GM23338 (cell line): ENCODE data around the gene SETD1B. TPM values are rescaled to one million over a fixed set of nuclear protein-coding genes. Genes with fewer than 3 reads are reported as not detected.

Experiments used
- ATAC-seq: fragments of 200-7000 bp; cut with Tn5 transposase; 3 replicates; pipeline ENCODE4 v1.9.1; 2020
- DNase-seq: peaks from one replicate; pipeline ENCODE4 v3.0.0-alpha.2; 2015; ENCODE audit warnings: low spot score
- H2AFZ ChIP-seq: fragments of 200-600 bp; sonication (generic); 2 replicates; pipeline ENCODE4 v1.8.0; 2016; ENCODE audit warnings: antibody characterized with exemption, mild to moderate bottlenecking, moderate library complexity
- H3F3A ChIP-seq: fragments of 200-600 bp; sonication (generic); replicated peaks from 2 replicates; pipeline ENCODE4 v1.8.0; 2017; ENCODE audit warnings: antibody characterized with exemption, mixed run types, low read depth
- H3K27ac ChIP-seq: fragments of 200-600 bp; sonication (generic); 2 replicates; pipeline ENCODE4 v1.6.1; 2016; ENCODE audit warnings: low read depth
- H3K27me3 ChIP-seq: fragments of 200-600 bp; sonication (generic); 2 replicates; pipeline ENCODE4 v1.8.0; 2016; ENCODE audit warnings: mild to moderate bottlenecking, mixed run types, moderate library complexity; ENCODE audit not compliant: insufficient read depth
- H3K36me3 ChIP-seq: fragments of 200-600 bp; sonication (generic); 2 replicates; pipeline ENCODE4 v1.8.0; 2016; ENCODE audit warnings: mild to moderate bottlenecking; ENCODE audit not compliant: insufficient read depth
- H3K4me1 ChIP-seq: fragments of 200-600 bp; sonication (generic); 2 replicates; pipeline ENCODE4 v1.8.0; 2016; ENCODE audit warnings: mild to moderate bottlenecking, moderate library complexity; ENCODE audit not compliant: insufficient read depth
- H3K4me2 ChIP-seq: fragments of 200-600 bp; sonication (generic); 2 replicates; pipeline ENCODE4 v1.7.1; 2017; ENCODE audit warnings: mixed run types
- H3K4me3 ChIP-seq: fragments of 200-600 bp; sonication (generic); 2 replicates; pipeline ENCODE4 v1.6.1; 2016; ENCODE audit warnings: mixed run types
- H3K79me2 ChIP-seq: fragments of 200-600 bp; sonication (generic); replicated peaks from 2 replicates; pipeline ENCODE4 v1.8.0; 2017; ENCODE audit warnings: mild to moderate bottlenecking; ENCODE audit not compliant: insufficient read depth
- H3K9me2 ChIP-seq: fragments of 200-600 bp; sonication (generic); 2 replicates; pipeline ENCODE4 v1.8.0; 2017; ENCODE audit not compliant: insufficient read depth
- H4K20me1 ChIP-seq: fragments of 200-600 bp; sonication (generic); replicated peaks from 2 replicates; pipeline ENCODE4 v1.8.0; 2017; ENCODE audit warnings: mild to moderate bottlenecking; ENCODE audit not compliant: insufficient read depth
- H3K27ac Mint-ChIP-seq: 2 replicates; pipeline ENCODE4 v1.8.0; 2020; ENCODE audit warnings: inconsistent platforms, mild to moderate bottlenecking, moderate library complexity, mixed read lengths
- H3K27me3 Mint-ChIP-seq: 3 replicates; pipeline ENCODE4 v1.8.0; 2022; ENCODE audit warnings: low read depth, mild to moderate bottlenecking, moderate library complexity, mixed read lengths, inconsistent platforms; ENCODE audit not compliant: insufficient read depth, poor library complexity
- H3K36me3 Mint-ChIP-seq: 3 replicates; pipeline ENCODE4 v1.8.0; 2021; ENCODE audit warnings: low read depth, mild to moderate bottlenecking, inconsistent platforms, moderate library complexity, mixed read lengths
- H3K4me1 Mint-ChIP-seq: 3 replicates; pipeline ENCODE4 v1.8.0; 2020; ENCODE audit warnings: mild to moderate bottlenecking, inconsistent platforms, mixed read lengths
- H3K4me3 Mint-ChIP-seq: 3 replicates; pipeline ENCODE4 v1.8.0; 2021; ENCODE audit warnings: moderate library complexity, mild to moderate bottlenecking, inconsistent platforms, mixed read lengths
- H3K9me3 Mint-ChIP-seq: 3 replicates; pipeline ENCODE4 v1.8.0; 2020; ENCODE audit warnings: moderate library complexity, mild to moderate bottlenecking, inconsistent platforms, mixed read lengths
- CREB1 ChIP-seq: fragments of 250-450 bp; sonication (Bioruptor Pico); IDR thresholded peaks from 2 replicates; pipeline ENCODE4 v1.5.0; 2020; ENCODE audit warnings: low read depth, mild to moderate bottlenecking, moderate library complexity
- ETS1 ChIP-seq: IDR thresholded peaks from 2 replicates; pipeline ENCODE4 v1.6.1; 2016; ENCODE audit warnings: antibody characterized with exemption
- EZH2 ChIP-seq: fragments of 200-600 bp; sonication (generic); IDR thresholded peaks from one replicate; pipeline ENCODE4 v1.8.0; 2017; ENCODE audit warnings: antibody characterized with exemption, mild to moderate bottlenecking, low read depth; ENCODE audit not compliant: unreplicated experiment
- NANOG ChIP-seq: IDR thresholded peaks from 2 replicates; pipeline ENCODE4 v1.6.1; 2016; ENCODE audit warnings: antibody characterized with exemption, borderline replicate concordance
- REST ChIP-seq: IDR thresholded peaks from one replicate; pipeline ENCODE4 v1.6.1; 2018; ENCODE audit warnings: antibody characterized with exemption; ENCODE audit not compliant: unreplicated experiment
- ZNF114 ChIP-seq: fragments of 250-450 bp; sonication (Bioruptor Pico); IDR thresholded peaks from 2 replicates; pipeline ENCODE4 v1.5.0; 2020; ENCODE audit warnings: mild to moderate bottlenecking, moderate library complexity
- ZNF331 ChIP-seq: fragments of 250-450 bp; sonication (Bioruptor Pico); IDR thresholded peaks from 2 replicates; pipeline ENCODE4 v1.5.0; 2020; ENCODE audit warnings: low read depth, mild to moderate bottlenecking, moderate library complexity
- polyA plus RNA-seq: library from polyadenylated mRNA; unstranded; fragments of >200 nt; fragmentation: Nextera tagmentation; extraction: Ambion mirVana; gene quantifications from 2 replicates; pipeline ENCODE4 v1.2.1, GENCODE V29; 2016
- total RNA-seq: library from RNA; depleted of rRNA; stranded (reverse); fragments of >200 nt; shearing (Covaris generic); gene quantifications from 2 replicates; pipeline ENCODE4 v1.2.3, GENCODE V29; 2014
- TF ChIP-seq, protein P1 (sequence below), 2 experiments: fragments of 200-600 bp in 1 of 2; sonication (generic) in 1 of 2; conservative IDR thresholded peaks; 2 replicates each; pipeline versions ENCODE4 v1.5.1 to v1.6.1; 2016 to 2017; ENCODE audit warnings: antibody characterized with exemption in 2 of 2, low read depth in 2 of 2, mild to moderate bottlenecking in 2 of 2, moderate library complexity in 1 of 2
- TF ChIP-seq, protein P2 (sequence below): fragments of 250-450 bp; sonication (Bioruptor Pico); IDR thresholded peaks from 2 replicates; pipeline ENCODE4 v1.5.0; 2020; ENCODE audit warnings: mild to moderate bottlenecking, moderate library complexity

The SETD1B gene
- total and polyA plus RNA-seq, 2 experiments from 2014 or later = 3.1 to 8.7 TPM

DNA sequence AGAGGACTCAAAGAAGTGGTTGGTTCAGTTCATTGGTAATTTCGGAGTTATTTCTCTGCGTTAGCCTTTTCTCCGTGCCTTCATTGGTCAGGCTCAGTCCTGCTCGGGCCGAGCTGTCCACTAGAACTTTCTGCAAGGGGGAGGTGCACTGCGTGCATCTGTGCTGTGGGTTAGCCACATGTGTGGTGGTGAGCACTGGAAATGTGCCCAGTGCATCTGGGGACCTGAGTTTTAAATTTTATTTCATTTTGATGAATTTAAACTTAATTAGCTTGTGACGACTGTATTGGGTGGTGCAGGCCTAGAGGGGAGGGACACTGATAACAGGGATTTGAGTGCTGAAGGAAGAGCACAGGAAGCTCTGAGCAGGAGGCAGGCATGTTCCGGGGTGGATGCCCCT is 24.5 kb downstream of the SETD1B start:
- no peaks in the 10 kb centered on the region for H3K27me3 Mint-ChIP-seq
- H3K9me3 Mint-ChIP-seq = no peaks in the 10 kb centered on the region
- no peak overlapping the region for H3K27ac Mint-ChIP-seq
- Histone ChIP-seq H3K27me3 (no peaks in the 10 kb centered on the region), H3F3A (peaks cover 3% of the 10 kb centered on the region; the same call in 1 of the 2 replicates), H3K79me2 (no peaks in the 10 kb centered on the region), H4K20me1 (no peaks in the 10 kb centered on the region), H3K4me1 (no peaks in the 10 kb centered on the region), H3K9me2 (no peaks in the 10 kb centered on the region), H3K36me3 (no peaks in the 10 kb centered on the region), H2AFZ (no peak overlapping the region), H3K4me3 (no peak overlapping the region), H3K27ac (no peak overlapping the region), H3K4me2 (no peak overlapping the region)
- no peak for ATAC-seq
- H3K4me1 Mint-ChIP-seq = peaks cover 5% of the 10 kb centered on the region; the same call in 2 of the 3 replicates
- no peak for DNase-seq
- no peak overlapping the region for H3K4me3 Mint-ChIP-seq
- TF ChIP-seq ZNF114 (no peak), ZNF331 (CRISPR knock-in tag) (no peak), EZH2 (no peak), REST (no peak), ETS1 (no peak), CREB1 (CRISPR knock-in tag) (no peak)
- TF ChIP-seq, protein P1, sequence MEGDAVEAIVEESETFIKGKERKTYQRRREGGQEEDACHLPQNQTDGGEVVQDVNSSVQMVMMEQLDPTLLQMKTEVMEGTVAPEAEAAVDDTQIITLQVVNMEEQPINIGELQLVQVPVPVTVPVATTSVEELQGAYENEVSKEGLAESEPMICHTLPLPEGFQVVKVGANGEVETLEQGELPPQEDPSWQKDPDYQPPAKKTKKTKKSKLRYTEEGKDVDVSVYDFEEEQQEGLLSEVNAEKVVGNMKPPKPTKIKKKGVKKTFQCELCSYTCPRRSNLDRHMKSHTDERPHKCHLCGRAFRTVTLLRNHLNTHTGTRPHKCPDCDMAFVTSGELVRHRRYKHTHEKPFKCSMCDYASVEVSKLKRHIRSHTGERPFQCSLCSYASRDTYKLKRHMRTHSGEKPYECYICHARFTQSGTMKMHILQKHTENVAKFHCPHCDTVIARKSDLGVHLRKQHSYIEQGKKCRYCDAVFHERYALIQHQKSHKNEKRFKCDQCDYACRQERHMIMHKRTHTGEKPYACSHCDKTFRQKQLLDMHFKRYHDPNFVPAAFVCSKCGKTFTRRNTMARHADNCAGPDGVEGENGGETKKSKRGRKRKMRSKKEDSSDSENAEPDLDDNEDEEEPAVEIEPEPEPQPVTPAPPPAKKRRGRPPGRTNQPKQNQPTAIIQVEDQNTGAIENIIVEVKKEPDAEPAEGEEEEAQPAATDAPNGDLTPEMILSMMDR (conservative IDR thresholded peaks at IDR 0.05; ENCODE audit: low read depth in 2 of 2) = no peak
- peaks cover 61% of the 10 kb centered on the region for H3K36me3 Mint-ChIP-seq

DNA sequence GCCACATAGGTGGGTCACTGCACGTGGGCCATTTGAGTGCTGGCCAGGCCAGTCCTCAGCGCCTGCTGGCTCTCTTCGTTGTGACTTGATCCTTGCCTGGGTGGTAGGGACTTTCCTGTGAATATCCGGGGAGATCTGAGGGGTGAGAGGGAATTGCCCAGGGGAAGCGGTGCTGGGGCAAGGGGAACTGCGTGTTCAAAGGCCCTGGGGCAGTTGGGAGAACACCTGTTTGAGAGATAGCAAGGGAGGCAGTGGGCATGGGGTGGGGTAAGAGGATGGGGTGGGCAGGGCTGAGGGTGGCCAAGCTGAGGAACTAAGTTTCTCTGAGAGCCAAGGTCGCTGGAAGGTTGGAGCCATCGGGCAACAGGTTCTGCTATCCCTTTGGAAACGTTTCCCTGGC is 25.0 kb downstream of the SETD1B start:
- DNase-seq = no peak
- Histone ChIP-seq H3K79me2 (no peaks in the 10 kb centered on the region), H3K4me3 (no peak overlapping the region), H3F3A (peaks cover 3% of the 10 kb centered on the region; the same call in 1 of the 2 replicates), H2AFZ (no peak overlapping the region), H3K27ac (no peak overlapping the region), H3K4me1 (no peaks in the 10 kb centered on the region), H3K36me3 (no peaks in the 10 kb centered on the region), H4K20me1 (no peaks in the 10 kb centered on the region), H3K27me3 (no peaks in the 10 kb centered on the region), H3K9me2 (no peaks in the 10 kb centered on the region), H3K4me2 (no peak overlapping the region)
- no peak overlapping the region for H3K4me3 Mint-ChIP-seq
- no peaks in the 10 kb centered on the region for H3K27me3 Mint-ChIP-seq
- no peak overlapping the region; the same call in 1 of the 2 replicates for H3K27ac Mint-ChIP-seq
- H3K4me1 Mint-ChIP-seq = peaks cover 5% of the 10 kb centered on the region; the same call in 2 of the 3 replicates
- no peak for ATAC-seq
- H3K9me3 Mint-ChIP-seq = no peaks in the 10 kb centered on the region
- peaks cover 57% of the 10 kb centered on the region for H3K36me3 Mint-ChIP-seq
- TF ChIP-seq ZNF331 (CRISPR knock-in tag) = no peak
- TF ChIP-seq, protein P2, sequence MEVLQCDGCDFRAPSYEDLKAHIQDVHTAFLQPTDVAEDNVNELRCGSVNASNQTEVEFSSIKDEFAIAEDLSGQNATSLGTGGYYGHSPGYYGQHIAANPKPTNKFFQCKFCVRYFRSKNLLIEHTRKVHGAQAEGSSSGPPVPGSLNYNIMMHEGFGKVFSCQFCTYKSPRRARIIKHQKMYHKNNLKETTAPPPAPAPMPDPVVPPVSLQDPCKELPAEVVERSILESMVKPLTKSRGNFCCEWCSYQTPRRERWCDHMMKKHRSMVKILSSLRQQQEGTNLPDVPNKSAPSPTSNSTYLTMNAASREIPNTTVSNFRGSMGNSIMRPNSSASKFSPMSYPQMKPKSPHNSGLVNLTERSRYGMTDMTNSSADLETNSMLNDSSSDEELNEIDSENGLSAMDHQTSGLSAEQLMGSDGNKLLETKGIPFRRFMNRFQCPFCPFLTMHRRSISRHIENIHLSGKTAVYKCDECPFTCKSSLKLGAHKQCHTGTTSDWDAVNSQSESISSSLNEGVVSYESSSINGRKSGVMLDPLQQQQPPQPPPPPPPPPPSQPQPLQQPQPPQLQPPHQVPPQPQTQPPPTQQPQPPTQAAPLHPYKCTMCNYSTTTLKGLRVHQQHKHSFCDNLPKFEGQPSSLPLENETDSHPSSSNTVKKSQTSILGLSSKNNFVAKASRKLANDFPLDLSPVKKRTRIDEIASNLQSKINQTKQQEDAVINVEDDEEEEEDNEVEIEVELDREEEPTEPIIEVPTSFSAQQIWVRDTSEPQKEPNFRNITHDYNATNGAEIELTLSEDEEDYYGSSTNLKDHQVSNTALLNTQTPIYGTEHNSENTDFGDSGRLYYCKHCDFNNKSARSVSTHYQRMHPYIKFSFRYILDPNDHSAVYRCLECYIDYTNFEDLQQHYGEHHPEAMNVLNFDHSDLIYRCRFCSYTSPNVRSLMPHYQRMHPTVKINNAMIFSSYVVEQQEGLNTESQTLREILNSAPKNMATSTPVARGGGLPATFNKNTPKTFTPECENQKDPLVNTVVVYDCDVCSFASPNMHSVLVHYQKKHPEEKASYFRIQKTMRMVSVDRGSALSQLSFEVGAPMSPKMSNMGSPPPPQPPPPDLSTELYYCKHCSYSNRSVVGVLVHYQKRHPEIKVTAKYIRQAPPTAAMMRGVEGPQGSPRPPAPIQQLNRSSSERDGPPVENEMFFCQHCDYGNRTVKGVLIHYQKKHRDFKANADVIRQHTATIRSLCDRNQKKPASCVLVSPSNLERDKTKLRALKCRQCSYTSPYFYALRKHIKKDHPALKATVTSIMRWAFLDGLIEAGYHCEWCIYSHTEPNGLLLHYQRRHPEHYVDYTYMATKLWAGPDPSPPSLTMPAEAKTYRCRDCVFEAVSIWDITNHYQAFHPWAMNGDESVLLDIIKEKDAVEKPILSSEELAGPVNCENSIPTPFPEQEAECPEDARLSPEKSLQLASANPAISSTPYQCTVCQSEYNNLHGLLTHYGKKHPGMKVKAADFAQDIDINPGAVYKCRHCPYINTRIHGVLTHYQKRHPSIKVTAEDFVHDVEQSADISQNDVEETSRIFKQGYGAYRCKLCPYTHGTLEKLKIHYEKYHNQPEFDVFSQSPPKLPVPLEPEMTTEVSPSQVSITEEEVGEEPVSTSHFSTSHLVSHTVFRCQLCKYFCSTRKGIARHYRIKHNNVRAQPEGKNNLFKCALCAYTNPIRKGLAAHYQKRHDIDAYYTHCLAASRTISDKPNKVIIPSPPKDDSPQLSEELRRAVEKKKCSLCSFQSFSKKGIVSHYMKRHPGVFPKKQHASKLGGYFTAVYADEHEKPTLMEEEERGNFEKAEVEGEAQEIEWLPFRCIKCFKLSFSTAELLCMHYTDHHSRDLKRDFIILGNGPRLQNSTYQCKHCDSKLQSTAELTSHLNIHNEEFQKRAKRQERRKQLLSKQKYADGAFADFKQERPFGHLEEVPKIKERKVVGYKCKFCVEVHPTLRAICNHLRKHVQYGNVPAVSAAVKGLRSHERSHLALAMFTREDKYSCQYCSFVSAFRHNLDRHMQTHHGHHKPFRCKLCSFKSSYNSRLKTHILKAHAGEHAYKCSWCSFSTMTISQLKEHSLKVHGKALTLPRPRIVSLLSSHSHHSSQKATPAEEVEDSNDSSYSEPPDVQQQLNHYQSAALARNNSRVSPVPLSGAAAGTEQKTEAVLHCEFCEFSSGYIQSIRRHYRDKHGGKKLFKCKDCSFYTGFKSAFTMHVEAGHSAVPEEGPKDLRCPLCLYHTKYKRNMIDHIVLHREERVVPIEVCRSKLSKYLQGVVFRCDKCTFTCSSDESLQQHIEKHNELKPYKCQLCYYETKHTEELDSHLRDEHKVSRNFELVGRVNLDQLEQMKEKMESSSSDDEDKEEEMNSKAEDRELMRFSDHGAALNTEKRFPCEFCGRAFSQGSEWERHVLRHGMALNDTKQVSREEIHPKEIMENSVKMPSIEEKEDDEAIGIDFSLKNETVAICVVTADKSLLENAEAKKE = no peak
- TF ChIP-seq NANOG = no peak
- no peak for TF ChIP-seq ZNF114
- TF ChIP-seq EZH2 = no peak
